HG03025 (cell line): Measurements from ENCODE around the gene NUTM2D.
A peak's percentile ranks its signal among the peaks of the same experiment; 100 is the strongest.
"Not testable (repeated sequence)": the region's sequence is repeated elsewhere in the genome, so short reads cannot be mapped to it uniquely, and the experiment has no call there.

Source experiments
- ATAC-seq: cut with Tn5 transposase; IDR thresholded peaks from one replicate; pipeline ENCODE4 v1.9.1; 2021; ENCODE audit warnings: mild to moderate bottlenecking, moderate library complexity; ENCODE audit not compliant: unreplicated experiment, low FRiP score

Gene NUTM2D

GRCh38 chr10:87357444-87357843, at the start of gene NUTM2D:
TSS of gene NUTM2D (plus strand) at chr10:87357744. CDS start at chr10:87358266, 522 bp downstream.
- not testable (repeated sequence) for ATAC-seq

DNA sequence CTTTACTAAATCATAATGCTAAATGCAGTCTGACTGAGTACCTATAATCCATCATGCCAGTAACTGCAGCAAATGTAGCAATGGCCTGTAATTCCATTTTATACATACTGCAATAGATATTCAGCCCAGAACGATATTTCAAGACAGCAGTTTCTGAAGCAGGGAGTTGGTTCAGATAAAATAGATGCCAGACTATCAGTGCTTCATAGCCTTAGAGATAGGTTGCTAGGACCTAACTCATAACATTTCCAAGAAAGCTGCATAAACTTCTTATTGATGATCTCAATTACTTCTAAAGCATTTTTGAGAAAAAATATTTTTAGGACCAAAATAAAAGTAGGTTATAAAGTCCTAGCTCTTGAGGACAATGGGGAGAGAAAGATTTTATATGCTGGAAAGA, 48.8 kb upstream of the NUTM2D start:
- ATAC-seq = not testable (repeated sequence)

DNA sequence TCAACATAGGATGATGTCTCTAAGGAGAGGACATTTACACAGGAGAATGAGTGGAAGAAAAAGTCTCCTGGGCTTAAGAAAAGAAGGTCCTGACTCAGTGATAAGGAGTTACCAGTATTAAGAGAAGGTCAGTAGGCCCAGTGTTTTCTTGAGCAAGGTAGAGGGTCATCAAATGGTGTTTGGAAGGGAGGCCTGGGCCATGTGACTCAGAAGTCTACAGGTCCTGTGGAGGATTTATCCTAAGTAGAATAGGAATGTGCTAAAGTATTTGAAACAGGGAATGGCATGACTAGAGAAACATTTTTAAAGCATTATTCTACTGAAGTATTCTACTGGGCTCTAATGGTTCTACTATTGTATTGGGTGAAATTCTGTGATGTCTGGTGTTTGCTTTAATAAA, 47.9 kb upstream of the NUTM2D start:
- ATAC-seq = not testable (repeated sequence)

DNA sequence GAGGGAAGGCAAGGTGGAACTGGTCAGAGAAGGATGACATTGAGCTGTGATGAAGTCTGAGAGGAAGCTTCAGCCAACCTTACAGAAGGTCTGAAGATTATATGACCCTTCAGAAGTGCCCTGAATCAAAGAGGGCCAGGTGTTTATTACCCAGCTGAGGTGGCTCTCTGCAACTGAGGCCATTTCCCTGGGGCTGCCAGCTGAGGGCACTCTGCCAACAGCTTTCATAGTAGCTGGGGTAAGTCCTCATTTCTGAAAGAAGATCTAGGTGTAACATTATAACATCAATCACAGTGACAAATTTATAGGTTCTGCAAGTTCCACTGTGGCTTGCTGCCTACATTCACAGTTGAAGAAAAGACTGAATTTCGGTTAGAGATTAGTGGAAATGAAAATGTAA, 46.0 kb upstream of the NUTM2D start:
- not testable (repeated sequence) for ATAC-seq

GRCh38 chr10:87313649-87314359, 43.7 kb upstream of the NUTM2D start:
- ATAC-seq = not testable (repeated sequence)

GRCh38 chr10:87314360-87314973, 43.1 kb upstream of the NUTM2D start:
- not testable (repeated sequence) for ATAC-seq

DNA sequence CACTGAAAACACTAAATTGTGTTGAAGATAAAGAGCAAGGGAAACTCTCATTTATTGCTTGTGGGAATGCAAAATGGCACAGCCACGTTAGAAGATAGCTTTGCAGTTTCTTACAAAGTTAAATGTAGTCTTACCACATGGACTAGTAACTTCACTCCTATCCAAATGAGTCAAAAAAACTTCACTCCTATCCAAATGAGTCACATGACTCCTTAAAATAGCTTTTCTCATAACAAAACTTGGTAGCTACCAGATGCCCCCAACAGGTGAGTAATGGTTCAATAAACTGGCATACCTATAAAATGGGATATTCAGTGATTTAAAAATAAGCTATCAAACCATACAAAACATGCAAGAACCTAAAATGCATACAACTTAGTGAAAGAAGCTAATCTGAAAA, 36.0 kb upstream of the NUTM2D start:
- not testable (repeated sequence) for ATAC-seq

GRCh38 chr10:87324559-87324958, 33.0 kb upstream of the NUTM2D start:
- ATAC-seq = not testable (repeated sequence)

DNA sequence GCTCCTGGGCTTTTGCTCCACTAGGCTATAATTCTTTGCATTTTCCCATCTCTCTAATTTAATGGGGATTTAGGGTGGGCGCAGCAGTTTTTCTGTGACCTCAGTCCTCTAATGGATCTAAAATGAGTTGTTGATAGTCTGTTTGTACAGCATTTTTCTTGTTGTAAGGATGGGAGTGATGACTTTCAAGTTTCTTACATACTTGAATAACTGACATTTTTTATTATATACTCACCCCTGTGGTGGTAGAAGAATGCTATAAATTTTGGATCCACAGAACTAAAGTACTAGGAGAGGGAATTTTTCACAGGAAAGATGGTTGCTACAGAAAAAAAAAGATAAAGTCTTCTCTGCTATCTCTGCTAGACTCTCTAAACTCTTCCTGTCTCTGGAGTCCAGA, 29.6 kb upstream of the NUTM2D start:
- not testable (repeated sequence) for ATAC-seq

DNA sequence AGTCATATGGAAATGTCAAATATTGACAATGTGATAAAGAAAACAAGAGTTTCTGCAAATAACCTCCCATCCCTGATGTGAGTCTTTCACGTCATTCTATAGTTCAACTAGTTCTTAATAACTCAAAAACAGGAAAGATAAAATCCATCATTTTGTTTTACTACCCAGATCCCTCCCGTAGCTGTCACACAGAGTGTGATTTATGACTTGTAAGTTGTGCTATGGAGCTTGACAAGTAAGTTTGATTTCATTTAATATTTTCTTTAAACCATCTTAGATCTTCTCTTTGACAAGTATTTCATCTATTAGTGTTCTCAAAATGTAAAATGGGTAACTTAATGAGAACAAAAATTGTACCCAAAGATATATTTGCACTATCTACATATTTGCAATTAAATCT, 28.4 kb upstream of the NUTM2D start:
- ATAC-seq = not testable (repeated sequence)

DNA sequence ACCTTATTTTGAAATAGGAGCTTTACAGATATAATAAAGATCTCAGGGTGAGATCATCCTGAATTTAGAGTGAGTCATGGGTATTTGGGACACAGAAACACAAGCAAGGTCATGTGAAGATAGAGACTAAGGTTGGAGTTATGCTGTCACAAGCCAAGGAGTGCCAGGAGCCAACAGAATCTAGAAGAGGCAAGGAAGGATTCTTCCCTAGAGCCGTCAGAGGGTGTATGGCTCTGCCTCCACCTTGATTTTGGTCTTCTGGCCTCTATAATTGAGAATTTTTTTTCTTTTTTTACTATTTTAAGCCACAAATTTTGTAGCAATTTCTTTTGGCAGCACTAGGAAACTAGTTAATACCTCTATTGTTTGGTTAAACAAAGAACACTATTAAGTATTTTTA, 24.9 kb upstream of the NUTM2D start:
- not testable (repeated sequence) for ATAC-seq

DNA sequence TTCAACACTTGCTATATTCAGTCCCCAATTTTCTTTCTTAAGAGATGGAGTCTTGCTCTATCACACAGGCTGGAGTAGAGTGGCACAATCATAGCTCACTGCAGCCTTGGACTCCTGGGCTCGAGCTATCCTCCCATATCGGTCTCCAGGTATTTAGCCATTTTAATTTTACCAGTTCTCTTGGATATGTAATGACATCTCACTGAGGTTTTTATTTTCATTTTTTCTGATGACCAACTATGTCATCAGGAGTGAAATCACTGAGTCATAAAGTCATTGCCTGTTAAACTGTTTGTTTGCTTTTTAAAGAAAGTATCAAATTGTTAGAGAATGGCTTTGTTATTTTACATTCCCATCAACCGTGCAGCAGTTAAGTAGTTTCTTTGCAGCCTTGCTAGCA, 17.1 kb upstream of the NUTM2D start:
- ATAC-seq = not testable (repeated sequence)

DNA sequence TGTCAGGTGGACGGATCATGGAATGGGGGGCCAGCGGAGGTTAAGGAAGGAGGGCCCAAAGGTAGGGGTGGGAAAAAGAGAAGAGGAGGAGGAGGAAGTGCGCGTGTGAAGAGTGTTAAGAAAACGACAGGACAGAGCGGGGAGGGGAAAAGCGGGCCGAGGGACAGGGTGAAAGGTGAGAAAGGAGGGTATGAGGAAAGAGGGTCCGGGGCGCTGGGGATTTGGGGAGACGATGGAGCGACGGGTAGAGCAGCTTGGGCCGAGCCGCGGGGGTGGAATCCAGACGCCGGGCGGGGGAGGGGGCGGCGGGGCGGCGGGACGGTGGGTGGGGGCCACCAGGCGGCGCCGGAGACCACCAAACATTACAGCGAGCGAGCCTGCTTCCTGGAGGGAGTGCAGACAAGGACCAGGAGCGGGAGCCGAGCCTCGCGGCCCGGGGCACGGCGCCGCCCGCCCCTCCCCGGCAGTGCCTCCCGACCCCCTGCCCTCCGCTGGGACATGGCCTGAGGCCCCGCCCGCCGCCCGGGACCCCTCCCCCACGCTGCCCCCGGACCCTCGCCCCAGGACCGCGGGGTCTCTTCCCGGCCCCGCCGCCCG, 15.9 kb upstream of the NUTM2D start:
- peak; percentile 8 for ATAC-seq

- peak; percentile 89 for ATAC-seq
Measured at GRCh38 chr10:87342249-87342710, 15.3 kb upstream of the NUTM2D start.

- peak; percentile 88 for ATAC-seq
Measured at GRCh38 chr10:87342711-87343258, 14.8 kb upstream of the NUTM2D start.

- ATAC-seq = not testable (repeated sequence)
Measured at GRCh38 chr10:87345743-87346142, 11.8 kb upstream of the NUTM2D start.

- not testable (repeated sequence) for ATAC-seq
Measured at GRCh38 chr10:87350161-87350560, 7.4 kb upstream of the NUTM2D start.

GRCh38 chr10:87352825-87353224, 4.7 kb upstream of the NUTM2D start:
- ATAC-seq = not testable (repeated sequence)

DNA sequence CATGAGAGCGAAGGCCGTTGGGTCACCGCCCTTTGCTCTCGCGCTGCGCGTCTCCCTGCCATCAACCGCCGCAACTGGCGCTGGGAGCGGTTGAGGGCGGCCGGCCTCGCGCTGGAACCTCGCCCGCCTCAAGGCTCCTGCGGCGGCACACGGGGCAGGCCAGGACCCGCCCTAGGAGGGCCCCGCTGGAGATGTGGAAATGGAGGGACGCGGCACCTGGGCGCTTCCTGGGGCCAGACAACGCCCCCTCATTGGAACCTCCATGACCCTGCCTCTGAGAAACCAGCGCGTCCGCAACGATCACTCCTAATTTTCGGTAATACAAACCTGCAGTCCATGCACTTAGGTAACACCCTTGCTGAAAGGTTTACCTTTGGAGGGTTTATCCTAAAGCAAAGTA, 2.4 kb upstream of the NUTM2D start:
- ATAC-seq = not testable (repeated sequence)

DNA sequence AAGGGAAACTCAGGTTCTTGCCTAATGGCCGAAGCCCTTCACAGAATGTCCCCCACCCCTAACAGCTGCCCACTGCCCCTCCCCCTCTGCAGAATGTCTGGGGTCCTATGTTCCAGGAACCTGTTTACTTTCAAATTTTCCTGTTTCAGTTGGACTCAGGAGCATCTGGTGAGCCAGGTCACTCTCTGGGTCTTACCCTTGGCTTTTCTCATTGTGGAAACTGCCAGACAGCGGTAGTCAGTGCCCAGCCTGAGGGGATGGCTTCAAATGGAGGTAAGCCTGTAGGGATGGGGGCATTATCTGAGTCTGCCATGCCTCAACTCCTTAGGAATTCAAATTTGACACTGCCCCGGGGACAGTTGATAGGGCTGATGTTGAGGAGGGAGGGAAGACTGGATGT, 615 bp downstream of the NUTM2D start:
- ATAC-seq = not testable (repeated sequence)

GRCh38 chr10:87369514-87370112, 12.1 kb downstream of the NUTM2D start:
- ATAC-seq = not testable (repeated sequence)
